Adrenal gland (tissue), 12 donors: ENCODE data around the gene EHD3. TPM values are rescaled to one million over a fixed set of nuclear protein-coding genes. Genes with fewer than 3 reads are reported as not detected.

ENCODE experiments used
- DNase-seq, 7 donors: peaks; one replicate each; pipeline ENCODE4 v3.0.0-alpha.2; 2019 to 2020
- H3K27ac ChIP-seq, 5 donors: fragments of 200-600 bp; sonication (generic) in 4 of 5; 1 replicate in 3 of 5; 2 replicates in 2 of 5; pipeline versions ENCODE4 v1.5.1 to v1.8.0; 2016 to 2020; ENCODE audit warnings: mild to moderate bottlenecking in 1 of 5
- H3K27me3 ChIP-seq: fragments of 200-600 bp; 2 replicates; pipeline ENCODE4 v1.8.0; 2021
- H3K36me3 ChIP-seq, 2 donors: fragments of 200-600 bp; replicated peaks in 1 of 2; 1 replicate in 1 of 2; 2 replicates in 1 of 2; pipeline versions ENCODE4 v1.5.1 to v1.8.0; 2018 to 2022
- H3K4me1 ChIP-seq, 2 donors: fragments of 200-600 bp; replicated peaks in 1 of 2; 1 replicate in 1 of 2; 2 replicates in 1 of 2; pipeline versions ENCODE4 v1.5.1 to v1.8.0; 2018 to 2021
- H3K4me3 ChIP-seq, 4 donors: fragments of 200-600 bp; sonication (generic) in 3 of 4; one replicate each; pipeline ENCODE4 v1.5.1; 2016 to 2018
- H3K9me3 ChIP-seq, 3 donors: fragments of 200-600 bp; sonication (generic) in 1 of 3; replicated peaks in 1 of 3; 1 replicate in 2 of 3; 2 replicates in 1 of 3; pipeline versions ENCODE4 v1.5.1 to v1.8.0; 2016 to 2021
- CTCF ChIP-seq, 6 experiments: fragments of 450-650 bp in 4 of 6; fragments of 200-600 bp in 2 of 6; sonication (generic) in 1 of 6; IDR thresholded peaks; 1 replicate in 5 of 6; 2 replicates in 1 of 6; pipeline versions ENCODE4 v1.5.1 to v1.8.0; 2016 to 2021; ENCODE audit warnings: antibody characterized with exemption in 6 of 6, mild to moderate bottlenecking in 2 of 6, moderate library complexity in 1 of 6
- POLR2A ChIP-seq, 2 donors: fragments of 450-650 bp; IDR thresholded peaks; one replicate each; pipeline ENCODE4 v1.6.1; 2017; ENCODE audit warnings: antibody characterized with exemption in 2 of 2, mild to moderate bottlenecking in 2 of 2, moderate library complexity in 1 of 2
- WGBS, 4 donors: extraction: QIAGEN DNeasy Blood & Tissue Kit in 2 of 4; methylation state at CpG; one replicate each; pipeline versions ENCODE4 v1.1.5 to v1.1.7; 2013 to 2017; 5-methylcytosine and 5-hydroxymethylcytosine counted together
- intact Hi-C, 2 donors: fragments of 100-400 bp; cut with DNase I; formaldehyde crosslinking; loops; one replicate each; pipeline versions ENCODE4 v1.14.1 to v1.15.0; 2022 to 2023
- polyA plus RNA-seq, 3 donors: library from polyadenylated mRNA; stranded (reverse); fragments of 200-250 nt in 2 of 3; fragments of 350-450 nt in 1 of 3; fragmentation: Illumina TruSeq in 1 of 3; extraction: RNeasy Lipid Tissue Mini Kit (QIAGEN cat#74804) in 1 of 3; gene quantifications; one replicate each; pipeline ENCODE4 v1.2.3, GENCODE V29; 2013 to 2014
- total RNA-seq, 9 donors: library from RNA; depleted of rRNA in 4 of 9; stranded (reverse); fragments of >200 nt in 4 of 9; fragments of 120-200 nt in 1 of 9; fragmentation: NEBNext Ultra II Directional in 1 of 9; extraction: Animal tissue kit (Norgen Biotek cat#: 25700) in 1 of 9; gene quantifications; one replicate each; pipeline versions ENCODE4 v1.1.0 to v1.2.4, GENCODE V29; 2013 to 2023
- donor health status: healthy with polysubstance abuse.
- donor health status: Bipolar disorder and iron deficiency.
- donor health status: DM: yes; HTN: yes; CAD: no.
- donor health status: DM: no; HTN: no; CAD: no.
- donor health status: DM: no; HTN: no; CAD: no.
- donor health status: DM: yes; HTN: yes; CAD: no.

EHD3 gene
- total and polyA plus RNA-seq, 12 donors, result 4.6 to 51.9 (median 22.3) TPM

GRCh38 chr2:31213601-31214443 lies 20.1 kb upstream of the EHD3 start:
- WGBS, 4 donors, result 18 to 81% (median 19%) methylated on average over 4 of the region's 4 CpGs
- Histone ChIP-seq H3K4me1 (no peaks in the 10 kb centered on the region), H3K36me3 (no peaks in the 10 kb centered on the region), H3K27ac (no peak overlapping the region), H3K9me3 (no peaks in the 10 kb centered on the region), H3K27me3 (no peaks in the 10 kb centered on the region), H3K4me3 (no peak overlapping the region)
- no peak for DNase-seq
- TF ChIP-seq POLR2A (IDR thresholded peaks at IDR 0.05) (no peak), CTCF (IDR thresholded peaks at IDR 0.05) (no peak)
- intact Hi-C loops, result no loop called here

- WGBS, 4 donors, result 77 to 90% (median 84%) methylated on average over 5 to 8 of the region's 8 CpGs
- TF ChIP-seq CTCF (IDR thresholded peaks at IDR 0.05) (no peak), POLR2A (IDR thresholded peaks at IDR 0.05) (no peak)
Observed at GRCh38 chr2:31214444-31214915, 19.5 kb upstream of the EHD3 start.

GRCh38 chr2:31216734-31217133 lies 17.2 kb upstream of the EHD3 start:
- H3K4me3 ChIP-seq, result no peak overlapping the region
- DNase-seq, result no peak
- H3K27ac ChIP-seq, result no peak overlapping the region
- intact Hi-C loops, result no loop called here
- no peaks in the 10 kb centered on the region for H3K27me3 ChIP-seq
- TF ChIP-seq POLR2A (IDR thresholded peaks at IDR 0.05), result no peak
- TF ChIP-seq CTCF (IDR thresholded peaks at IDR 0.05), result no peak
- 57 to 78% (median 67%) methylated on average over 3 to 5 of the region's 5 CpGs for WGBS, 4 donors
- H3K4me1 ChIP-seq, result no peaks in the 10 kb centered on the region
- H3K9me3 ChIP-seq, result no peaks in the 10 kb centered on the region
- H3K36me3 ChIP-seq, result no peaks in the 10 kb centered on the region

More at GRCh38 chr2:31214444-31214915, 19.5 kb upstream of the EHD3 start:
- no peak overlapping the region for H3K4me3 ChIP-seq
- H3K4me1 ChIP-seq, result no peaks in the 10 kb centered on the region
- intact Hi-C loops, result no loop called here
- H3K9me3 ChIP-seq, result no peaks in the 10 kb centered on the region
- no peaks in the 10 kb centered on the region for H3K27me3 ChIP-seq
- H3K27ac ChIP-seq, result no peak overlapping the region
- DNase-seq, result no peak
- no peaks in the 10 kb centered on the region for H3K36me3 ChIP-seq

GRCh38 chr2:31217465-31218200 lies 16.3 kb upstream of the EHD3 start, which contains the start of gene CAPN14:
Gene CAPN14 (minus strand): TSS chr2:31217515. CDS start chr2:31205447, 12,068 bp downstream.
- Histone ChIP-seq H3K36me3 (no peaks in the 10 kb centered on the region), H3K4me3 (no peak within 1 kb of the TSS), H3K27ac (no peak within 1 kb of the TSS), H3K27me3 (no peaks in the 10 kb centered on the region), H3K4me1 (no peaks in the 10 kb centered on the region), H3K9me3 (no peaks in the 10 kb centered on the region)
- intact Hi-C loops, result no loop called here
- DNase-seq, result no peak
- WGBS, 4 donors, result 60 to 84% (median 74%) methylated on average over 6 of the region's 6 CpGs
- TF ChIP-seq CTCF (IDR thresholded peaks at IDR 0.05), result no peak
- TF ChIP-seq POLR2A (IDR thresholded peaks at IDR 0.05), result no peak
